Measurements from ENCODE around the gene C1QC.

DNA sequence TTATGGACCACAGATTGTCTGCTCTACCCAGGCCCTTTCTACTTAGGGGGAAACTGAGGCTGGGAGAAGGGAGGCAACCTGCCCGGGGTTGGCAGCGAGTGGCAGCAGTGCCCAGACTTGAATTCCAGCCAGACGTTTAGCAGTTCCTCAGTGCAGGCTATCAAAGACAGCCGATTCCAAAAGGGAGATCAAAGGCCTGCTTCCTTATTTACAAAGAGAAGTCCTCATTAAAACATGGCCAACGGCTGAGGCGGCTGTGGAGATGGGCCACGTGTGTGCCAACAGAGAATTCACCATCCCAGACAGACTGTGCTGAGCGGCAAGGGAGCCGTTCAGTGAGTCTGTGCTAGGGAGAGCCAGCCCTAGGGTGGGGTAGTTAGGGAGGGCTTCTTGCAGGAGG is 37.3 kb downstream of the C1QC start:
- no peak for TF ChIP-seq EZH2 (IDR thresholded peaks at IDR 0.05; ENCODE audit: borderline replicate concordance, low read depth, low read length, poor library complexity, severe bottlenecking)
- TF ChIP-seq, protein P1, sequence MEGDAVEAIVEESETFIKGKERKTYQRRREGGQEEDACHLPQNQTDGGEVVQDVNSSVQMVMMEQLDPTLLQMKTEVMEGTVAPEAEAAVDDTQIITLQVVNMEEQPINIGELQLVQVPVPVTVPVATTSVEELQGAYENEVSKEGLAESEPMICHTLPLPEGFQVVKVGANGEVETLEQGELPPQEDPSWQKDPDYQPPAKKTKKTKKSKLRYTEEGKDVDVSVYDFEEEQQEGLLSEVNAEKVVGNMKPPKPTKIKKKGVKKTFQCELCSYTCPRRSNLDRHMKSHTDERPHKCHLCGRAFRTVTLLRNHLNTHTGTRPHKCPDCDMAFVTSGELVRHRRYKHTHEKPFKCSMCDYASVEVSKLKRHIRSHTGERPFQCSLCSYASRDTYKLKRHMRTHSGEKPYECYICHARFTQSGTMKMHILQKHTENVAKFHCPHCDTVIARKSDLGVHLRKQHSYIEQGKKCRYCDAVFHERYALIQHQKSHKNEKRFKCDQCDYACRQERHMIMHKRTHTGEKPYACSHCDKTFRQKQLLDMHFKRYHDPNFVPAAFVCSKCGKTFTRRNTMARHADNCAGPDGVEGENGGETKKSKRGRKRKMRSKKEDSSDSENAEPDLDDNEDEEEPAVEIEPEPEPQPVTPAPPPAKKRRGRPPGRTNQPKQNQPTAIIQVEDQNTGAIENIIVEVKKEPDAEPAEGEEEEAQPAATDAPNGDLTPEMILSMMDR (conservative IDR thresholded peaks at IDR 0.05; ENCODE audit: low read depth, low read length): no peak

Data from A673 (cell line).